AG04450 (cell line): Measurements from ENCODE around the gene OGDH. TPM values are rescaled to one million over a fixed set of nuclear protein-coding genes. Genes with fewer than 3 reads are reported as not detected.

Experiments used
- CTCF ChIA-PET: fragments of 300-600, 350-600 bp; formaldehyde crosslinking; extraction: SDS; loops from one replicate; lab custom pipeline; 2022; ENCODE audit warnings: antibody characterized with exemption, inconsistent platforms; lab: Charles Lee
- POLR2A ChIA-PET: fragments of 350-600 bp; formaldehyde crosslinking; extraction: SDS; loops from one replicate; lab custom pipeline; 2021; ENCODE audit warnings: antibody characterized with exemption, inconsistent platforms; lab: Yijun Ruan, JAX
- DNase-seq: peaks from one replicate; pipeline ENCODE4 v3.0.0-alpha.2; 2011; ENCODE audit warnings: low read depth, low spot score
- H3K27ac ChIP-seq: one replicate; pipeline ENCODE4 v1.5.1; 2012; ENCODE audit warnings: low read depth, low read length, control low read depth
- H3K27me3 ChIP-seq: one replicate; pipeline ENCODE4 v1.6.0; 2012; ENCODE audit warnings: low read length; ENCODE audit not compliant: control insufficient read depth, insufficient read depth
- H3K4me3 ChIP-seq: 2 replicates; pipeline ENCODE4 v1.5.1; 2011; ENCODE audit warnings: mild to moderate bottlenecking, low read depth, low read length, control low read depth
- H3K9me3 ChIP-seq: 2 replicates; pipeline ENCODE4 v1.5.1; 2012; ENCODE audit warnings: low read length; ENCODE audit not compliant: control insufficient read depth, insufficient read depth
- CTCF ChIP-seq: IDR thresholded peaks from 2 replicates; pipeline ENCODE4 v1.5.1; 2011; ENCODE audit warnings: low read depth, low read length, control low read depth, inconsistent platforms
- polyA plus RNA-seq: library from polyadenylated mRNA; depleted of rRNA; stranded (reverse); fragments of >200 nt; gene quantifications from 2 replicates; pipeline ENCODE4 v1.2.3, GENCODE V29; 2011

Gene OGDH
- polyA plus RNA-seq, 1 experiment = 35.8 TPM

DNA sequence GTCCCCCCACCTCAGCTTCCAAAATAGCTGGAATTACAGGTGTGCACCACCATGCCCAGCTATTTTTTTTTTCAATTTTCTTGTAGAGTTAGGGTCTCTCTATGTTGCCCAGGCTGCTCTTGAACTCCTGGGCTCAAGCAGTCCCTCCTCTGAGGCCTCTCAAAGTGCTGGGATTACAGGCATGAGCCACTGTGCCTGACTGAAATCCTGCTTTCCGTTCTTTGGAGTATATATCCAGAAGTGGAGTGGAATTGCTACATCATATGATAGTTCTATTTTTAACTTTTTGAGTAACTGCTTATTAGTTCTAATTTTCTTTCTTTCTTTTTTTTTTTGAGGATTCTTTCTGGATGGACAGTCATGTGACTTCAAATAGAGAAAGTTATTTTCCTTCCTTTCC is 79.3 kb downstream of the OGDH start:
- ChIA-PET CTCF (no interaction called here), POLR2A (no interaction called here)
- Histone ChIP-seq H3K27ac (no peak overlapping the region), H3K27me3 (no peaks in the 10 kb centered on the region), H3K9me3 (no peaks in the 10 kb centered on the region), H3K4me3 (no peak overlapping the region)
- no peak for TF ChIP-seq CTCF
- no peak for DNase-seq

- Histone ChIP-seq H3K9me3 (no peaks in the 10 kb centered on the region), H3K4me3 (no peak overlapping the region), H3K27me3 (no peaks in the 10 kb centered on the region), H3K27ac (no peak overlapping the region)
- no peak for DNase-seq
- no peak for TF ChIP-seq CTCF
- ChIA-PET CTCF (no interaction called here), POLR2A (no interaction called here)
Measured at GRCh38 chr7:44689427-44689826, 83.0 kb downstream of the OGDH start.

GRCh38 chr7:44693641-44694313 is 87.3 kb downstream of the OGDH start:
- TF ChIP-seq CTCF = no peak
- no peaks in the 10 kb centered on the region for H3K27me3 ChIP-seq
- no peaks in the 10 kb centered on the region; the same call in 1 of the 2 replicates for H3K9me3 ChIP-seq
- peak; percentile 29 for DNase-seq
- ChIA-PET CTCF (no interaction called here), POLR2A (interaction anchor here (0.6 kb wide), 1 partner anchor 87 kb away, joined by 4 read pairs; the partner anchor contains the start of gene OGDH)
- H3K4me3 ChIP-seq = no peak overlapping the region
- H3K27ac ChIP-seq = peak overlapping the region; percentile 58

DNA sequence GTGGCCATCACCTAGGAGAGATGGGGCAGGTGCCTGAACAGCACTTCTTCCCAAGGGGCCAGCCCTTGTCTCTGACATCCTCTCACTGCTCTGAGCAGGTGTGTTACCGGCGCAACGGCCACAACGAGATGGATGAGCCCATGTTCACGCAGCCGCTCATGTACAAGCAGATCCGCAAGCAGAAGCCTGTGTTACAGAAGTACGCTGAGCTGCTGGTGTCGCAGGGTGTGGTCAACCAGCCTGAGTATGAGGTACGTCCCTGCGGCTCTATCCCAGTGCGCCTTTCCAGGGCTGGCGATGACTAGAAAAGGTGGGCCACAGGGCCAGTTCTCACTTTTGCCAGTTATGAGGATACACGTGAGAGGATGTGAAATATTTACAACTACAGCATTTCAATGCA is 87.9 kb downstream of the OGDH start:
- no peak for DNase-seq
- Histone ChIP-seq H3K9me3 (peaks cover 4% of the 10 kb centered on the region; the same call in 1 of the 2 replicates), H3K27me3 (no peaks in the 10 kb centered on the region), H3K4me3 (no peak overlapping the region), H3K27ac (peak overlapping the region; percentile 58)
- ChIA-PET CTCF (no interaction called here), POLR2A (interaction anchor here (0.6 kb wide), 1 partner anchor 88 kb away, joined by 4 read pairs; the partner anchor contains the start of gene OGDH)
- TF ChIP-seq CTCF = no peak

GRCh38 chr7:44694766-44695165 is 88.3 kb downstream of the OGDH start:
- H3K27ac ChIP-seq = no peak overlapping the region
- POLR2A ChIA-PET = no interaction called here
- no peak for DNase-seq

More at GRCh38 chr7:44694766-44695165, 88.3 kb downstream of the OGDH start:
- H3K27me3 ChIP-seq = no peaks in the 10 kb centered on the region
- H3K4me3 ChIP-seq = no peak overlapping the region
- no peak for TF ChIP-seq CTCF
- peaks cover 5% of the 10 kb centered on the region for H3K9me3 ChIP-seq
- CTCF ChIA-PET = no interaction called here
